AG04450 (cell line): ENCODE data around the gene TRAF1. TPM values are rescaled to one million over a fixed set of nuclear protein-coding genes. Genes with fewer than 3 reads are reported as not detected.

Experiments used
- CTCF ChIA-PET: fragments of 300-600, 350-600 bp; formaldehyde crosslinking; extraction: SDS; loops from one replicate; lab custom pipeline; 2022; ENCODE audit warnings: antibody characterized with exemption, inconsistent platforms; lab: Charles Lee
- POLR2A ChIA-PET: fragments of 350-600 bp; formaldehyde crosslinking; extraction: SDS; loops from one replicate; lab custom pipeline; 2021; ENCODE audit warnings: antibody characterized with exemption, inconsistent platforms; lab: Yijun Ruan, JAX
- DNase-seq: peaks from one replicate; pipeline ENCODE4 v3.0.0-alpha.2; 2011; ENCODE audit warnings: low read depth, low spot score
- H3K27ac ChIP-seq: one replicate; pipeline ENCODE4 v1.5.1; 2012; ENCODE audit warnings: low read depth, low read length, control low read depth
- H3K27me3 ChIP-seq: one replicate; pipeline ENCODE4 v1.6.0; 2012; ENCODE audit warnings: low read length; ENCODE audit not compliant: control insufficient read depth, insufficient read depth
- H3K4me3 ChIP-seq: 2 replicates; pipeline ENCODE4 v1.5.1; 2011; ENCODE audit warnings: mild to moderate bottlenecking, low read depth, low read length, control low read depth
- H3K9me3 ChIP-seq: 2 replicates; pipeline ENCODE4 v1.5.1; 2012; ENCODE audit warnings: low read length; ENCODE audit not compliant: control insufficient read depth, insufficient read depth
- CTCF ChIP-seq: IDR thresholded peaks from 2 replicates; pipeline ENCODE4 v1.5.1; 2011; ENCODE audit warnings: low read depth, low read length, control low read depth, inconsistent platforms
- polyA plus RNA-seq: library from polyadenylated mRNA; depleted of rRNA; stranded (reverse); fragments of >200 nt; gene quantifications from 2 replicates; pipeline ENCODE4 v1.2.3, GENCODE V29; 2011

TRAF1 gene
- polyA plus RNA-seq, 1 experiment = 3.7 TPM

DNA sequence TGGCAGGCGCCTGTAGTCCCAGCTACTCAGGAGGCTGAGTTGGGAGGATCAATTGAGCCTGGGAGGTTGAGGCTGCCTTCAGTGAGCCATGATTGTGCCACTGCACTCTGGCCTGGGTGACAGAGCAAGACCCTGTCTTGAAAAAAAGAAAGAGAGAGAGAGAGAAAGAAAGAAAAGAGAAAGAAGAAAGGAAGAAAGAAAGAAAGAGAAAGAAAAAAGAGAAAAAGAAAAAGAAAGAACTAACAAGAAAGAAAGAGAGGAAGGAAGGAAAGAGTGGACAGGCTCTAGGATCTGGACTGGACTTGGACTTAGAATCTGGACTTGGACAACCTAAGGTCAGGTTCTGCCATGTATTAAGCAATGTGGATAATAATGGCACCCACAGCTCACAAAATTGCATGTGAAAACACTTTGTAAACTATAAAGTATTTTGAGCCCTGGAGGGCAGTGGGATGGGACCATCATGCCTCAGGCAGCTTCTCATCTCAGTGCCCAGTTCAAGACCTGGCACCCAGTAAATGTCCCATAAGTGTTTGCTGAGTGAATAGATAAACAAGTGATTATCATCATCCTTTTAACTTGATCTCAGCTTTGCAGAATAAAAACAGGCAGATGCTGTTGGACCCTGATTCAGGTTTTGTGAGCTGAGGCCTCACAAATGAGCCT lies 36.9 kb downstream of the TRAF1 start:
- ChIA-PET CTCF (interaction anchor here (0.6 to 1.2 kb wide), 4 partner anchors 27 to 214 kb away, joined by 3 to 6 read pairs (median 4); no protein-coding TSS in a partner anchor), POLR2A (no interaction called here)
- Histone ChIP-seq H3K27ac (no peak overlapping the region), H3K27me3 (peaks cover 2% of the 10 kb centered on the region), H3K4me3 (no peak overlapping the region), H3K9me3 (no peaks in the 10 kb centered on the region)
- no peak for DNase-seq
- no peak for TF ChIP-seq CTCF

DNA sequence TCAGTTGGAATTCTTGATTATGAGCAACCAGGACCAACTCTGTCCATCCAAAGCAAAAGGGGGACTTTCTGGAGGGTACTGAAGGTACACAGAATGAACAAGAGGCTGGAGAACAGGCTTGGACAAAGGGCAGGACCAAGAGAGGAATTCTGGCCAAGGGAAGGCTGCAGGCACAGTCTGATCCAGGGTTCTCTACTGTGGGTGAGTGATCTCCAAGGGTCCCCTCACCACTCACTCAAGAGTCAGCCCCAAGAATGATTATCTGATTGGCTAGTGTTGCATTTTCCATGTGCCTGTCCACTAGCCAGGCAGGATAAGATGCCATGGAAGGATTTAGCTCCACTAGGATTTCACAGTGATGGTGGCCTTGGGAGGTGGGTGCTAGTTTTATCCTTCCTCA lies 38.0 kb downstream of the TRAF1 start:
- DNase-seq = no peak
- peaks cover 2% of the 10 kb centered on the region for H3K27me3 ChIP-seq
- CTCF ChIA-PET = no interaction called here
- no peak for TF ChIP-seq CTCF
- H3K4me3 ChIP-seq = no peak overlapping the region
- no peak overlapping the region for H3K27ac ChIP-seq
- no peaks in the 10 kb centered on the region for H3K9me3 ChIP-seq
- POLR2A ChIA-PET = interaction anchor here (0.6 kb wide), 1 partner anchor 20 kb away, joined by 3 read pairs; no protein-coding TSS in a partner anchor

- no peak for TF ChIP-seq CTCF
- Histone ChIP-seq H3K27ac (peak overlapping the region; percentile 52), H3K4me3 (no peak overlapping the region), H3K27me3 (peaks cover 8% of the 10 kb centered on the region), H3K9me3 (no peaks in the 10 kb centered on the region)
- POLR2A ChIA-PET = interaction anchor here (1.1 to 1.3 kb wide), 3 partner anchors 10 to 93 kb away, joined by 4 to 6 read pairs (median 4); partner anchors contain the start of genes FBXW2 and PHF19
- no peak for DNase-seq
- CTCF ChIA-PET = interaction anchor here (2.5 kb wide), 1 partner anchor 50 kb away, joined by 10 read pairs; no protein-coding TSS in a partner anchor
These were observed 40.1 kb downstream of the TRAF1 start for GRCh38 chr9:120886490-120886967.

- H3K27me3 ChIP-seq = peaks cover 7% of the 10 kb centered on the region
- no peak overlapping the region for H3K4me3 ChIP-seq
- ChIA-PET POLR2A (interaction anchor here (1.1 to 1.3 kb wide), 3 partner anchors 9 to 93 kb away, joined by 4 to 6 read pairs (median 4); partner anchors contain the start of genes FBXW2 and PHF19), CTCF (interaction anchor here (0.5 to 2.5 kb wide), 2 partner anchors 31 to 51 kb away, joined by 6 to 10 read pairs; no protein-coding TSS in a partner anchor)
- no peak for DNase-seq
- peak overlapping the region; percentile 52 for H3K27ac ChIP-seq
- no peak for TF ChIP-seq CTCF
- H3K9me3 ChIP-seq = no peaks in the 10 kb centered on the region
These were observed 40.6 kb downstream of the TRAF1 start for GRCh38 chr9:120885958-120886357.

DNA sequence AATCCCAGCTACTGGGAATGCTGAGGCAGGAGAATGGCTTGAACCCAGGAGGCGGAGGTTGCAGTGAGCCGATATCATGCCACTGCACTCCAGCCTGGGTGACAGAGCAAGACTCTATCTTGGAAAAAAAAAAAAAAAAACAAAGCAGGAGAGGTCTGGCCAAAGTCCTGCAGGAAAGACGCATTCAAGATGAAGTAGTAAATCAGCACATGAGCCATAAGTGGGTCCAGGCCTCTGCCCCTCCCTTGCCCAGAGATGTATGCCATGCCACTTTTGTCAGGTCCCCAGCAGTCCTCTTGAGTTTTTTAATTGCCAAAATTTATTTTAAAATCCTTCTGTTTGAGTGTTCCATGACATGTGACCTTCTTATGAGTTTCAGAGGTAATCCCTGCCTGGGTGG lies 41.1 kb downstream of the TRAF1 start:
- ChIA-PET CTCF (interaction anchor here (0.5 to 2.5 kb wide), 2 partner anchors 31 to 51 kb away, joined by 6 to 10 read pairs; no protein-coding TSS in a partner anchor), POLR2A (interaction anchor here (1.1 to 1.3 kb wide), 2 partner anchors 8 to 92 kb away, joined by 4 to 6 read pairs; partner anchors contain the start of genes FBXW2 and PHF19)
- H3K27ac ChIP-seq = no peak overlapping the region
- peaks cover 6% of the 10 kb centered on the region for H3K27me3 ChIP-seq
- H3K4me3 ChIP-seq = no peak overlapping the region
- DNase-seq = no peak
- H3K9me3 ChIP-seq = no peaks in the 10 kb centered on the region
- TF ChIP-seq CTCF = no peak
